ENCODE data around the gene POMT1.
"Not testable (repeated sequence)": the region's sequence is repeated elsewhere in the genome, so short reads cannot be mapped to it uniquely, and the experiment has no call there.

POMT1 gene

GRCh38 chr9:131502781-131503625, at the start of gene POMT1:
POMT1 (plus strand) TSS chr9:131502918; CDS start chr9:131504219, 1,301 bp downstream.
- peak; percentile 87 for DNase-seq

GRCh38 chr9:131454028-131454427, 48.7 kb upstream of the POMT1 start:
- DNase-seq, result no peak

- DNase-seq, result not testable (repeated sequence)
Measured at GRCh38 chr9:131455655-131456054, 47.1 kb upstream of the POMT1 start.

- no peak for DNase-seq
Measured at GRCh38 chr9:131457746-131458145, 45.0 kb upstream of the POMT1 start.

GRCh38 chr9:131459056-131459455, 43.7 kb upstream of the POMT1 start:
- DNase-seq, result no peak

- DNase-seq, result no peak
Measured at GRCh38 chr9:131461166-131461565, 41.6 kb upstream of the POMT1 start.

- DNase-seq, result no peak
Measured at GRCh38 chr9:131464354-131465000, 38.2 kb upstream of the POMT1 start.

GRCh38 chr9:131465401-131465800, 37.3 kb upstream of the POMT1 start:
- DNase-seq, result no peak

- no peak for DNase-seq
Measured at GRCh38 chr9:131467214-131467935, 35.3 kb upstream of the POMT1 start.

- no peak for DNase-seq
Measured at GRCh38 chr9:131468031-131468430, 34.7 kb upstream of the POMT1 start.

- no peak for DNase-seq
Measured at GRCh38 chr9:131469356-131469755, 33.4 kb upstream of the POMT1 start.

- no peak for DNase-seq
Measured at GRCh38 chr9:131469951-131470350, 32.8 kb upstream of the POMT1 start.

GRCh38 chr9:131470581-131470991, 32.1 kb upstream of the POMT1 start:
- no peak for DNase-seq

GRCh38 chr9:131472085-131472484, 30.6 kb upstream of the POMT1 start:
- DNase-seq, result not testable (repeated sequence)

GRCh38 chr9:131473198-131473885, 29.4 kb upstream of the POMT1 start:
- DNase-seq, result no peak

- DNase-seq, result no peak
Measured at GRCh38 chr9:131473891-131474290, 28.8 kb upstream of the POMT1 start.

- no peak for DNase-seq
Measured at GRCh38 chr9:131474711-131475110, 28.0 kb upstream of the POMT1 start.

- no peak for DNase-seq
Measured at GRCh38 chr9:131475111-131475955, 27.4 kb upstream of the POMT1 start.

GRCh38 chr9:131475956-131476776, 26.6 kb upstream of the POMT1 start:
- no peak for DNase-seq

- DNase-seq, result no peak
Measured at GRCh38 chr9:131476777-131477345, 25.9 kb upstream of the POMT1 start.

- DNase-seq, result no peak
Measured at GRCh38 chr9:131477367-131477766, 25.4 kb upstream of the POMT1 start.

All from activated CD4-positive, alpha-beta T cell treated with anti-CD3 and anti-CD28 coated beads, Interleukin-2, amount 50 U/mL, for 1 hour (primary cell).